Anterior cingulate cortex (tissue), 58 donors: Measurements from ENCODE around the gene TPD52L2.
A peak's percentile ranks its signal among the peaks of the same experiment; 100 is the strongest.
"Not testable (repeated sequence)": the region's sequence is repeated elsewhere in the genome, so short reads cannot be mapped to it uniquely, and the experiment has no call there.

Experiments
- DNase-seq, 58 donors: peaks; one replicate each; lab custom pipeline; 2025; lab: John Stamatoyannopoulos, UW

Gene TPD52L2

GRCh38 chr20:63834491-63834880 is 30.6 kb upstream of the TPD52L2 start:
- no peak for DNase-seq

- DNase-seq, result peak in 49 of 58 donors; percentile 14 to 83 (median 55)
Measured at GRCh38 chr20:63835021-63835858, 29.8 kb upstream of the TPD52L2 start.

GRCh38 chr20:63836458-63837344 is 28.4 kb upstream of the TPD52L2 start:
- no peak for DNase-seq

GRCh38 chr20:63837479-63837878 is 27.6 kb upstream of the TPD52L2 start:
- no peak for DNase-seq

GRCh38 chr20:63839620-63840019 is 25.4 kb upstream of the TPD52L2 start:
- DNase-seq, result no peak

GRCh38 chr20:63840405-63840828 is 24.7 kb upstream of the TPD52L2 start:
- DNase-seq, result no peak

- no peak for DNase-seq
Measured at GRCh38 chr20:63842258-63842657, 22.8 kb upstream of the TPD52L2 start.

- no peak for DNase-seq
Measured at GRCh38 chr20:63843222-63843621, 21.8 kb upstream of the TPD52L2 start.

- DNase-seq, result no peak
Measured at GRCh38 chr20:63843778-63844177, 21.3 kb upstream of the TPD52L2 start.

- DNase-seq, result no peak
Measured at GRCh38 chr20:63844511-63844991, 20.5 kb upstream of the TPD52L2 start.

GRCh38 chr20:63846128-63846771 is 18.8 kb upstream of the TPD52L2 start:
- DNase-seq, result no peak

GRCh38 chr20:63846888-63847236 is 18.2 kb upstream of the TPD52L2 start:
- DNase-seq, result no peak

- DNase-seq, result no peak
Measured at GRCh38 chr20:63847237-63848002, 17.6 kb upstream of the TPD52L2 start.

GRCh38 chr20:63848003-63848911 is 16.8 kb upstream of the TPD52L2 start:
- DNase-seq, result no peak

- no peak for DNase-seq
Measured at GRCh38 chr20:63850689-63851547, 14.2 kb upstream of the TPD52L2 start.

- DNase-seq, result not testable (repeated sequence)
Measured at GRCh38 chr20:63851548-63851943, 13.5 kb upstream of the TPD52L2 start.

- not testable (repeated sequence) for DNase-seq
Measured at GRCh38 chr20:63853733-63854068, 11.4 kb upstream of the TPD52L2 start.
